ENCODE results near the gene DDX27. TPM values are rescaled to one million over a fixed set of nuclear protein-coding genes. Genes with fewer than 3 reads are reported as not detected.

Gene DDX27
- total and polyA plus RNA-seq, 3 donors from 2014 or later = 53.3 to 58.3 (median 54.1) TPM

DNA sequence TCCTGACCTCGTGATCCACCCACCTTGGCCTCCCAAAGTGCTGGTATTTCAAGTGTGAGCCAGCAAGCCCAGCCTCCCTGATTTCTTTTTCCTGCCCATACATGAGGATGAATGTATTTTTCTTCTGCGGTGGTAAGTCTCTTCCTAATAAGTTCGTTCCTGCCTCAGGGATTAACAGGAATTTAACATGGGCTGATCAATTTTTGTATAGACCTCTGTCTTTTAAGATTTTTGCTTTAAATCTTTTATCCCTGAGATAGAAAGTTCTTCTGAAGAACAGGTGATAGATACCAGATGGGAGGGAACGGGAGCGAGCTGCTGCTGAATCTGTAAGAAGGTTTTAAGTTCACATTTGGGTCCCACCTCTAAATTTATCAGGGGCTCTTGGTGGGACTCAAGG is 65.6 kb downstream of the DDX27 start:
- H3K4me1 ChIP-seq = peaks cover 13% of the 10 kb centered on the region
- TF ChIP-seq POLR2A (IDR thresholded peaks at IDR 0.05) (no peak), CTCF (IDR thresholded peaks at IDR 0.05) (no peak)
- no peaks in the 10 kb centered on the region for H3K27me3 ChIP-seq
- intact Hi-C loops (cut with DNase I; ENCODE audit: low total_unique reads) = no loop called here
- WGBS, 2 donors = 93 to 94% methylated on average over 5 of the region's 5 CpGs
- no peak overlapping the region for H3K27ac ChIP-seq
- no peaks in the 10 kb centered on the region for H3K36me3 ChIP-seq (ENCODE audit: low read depth, missing control alignments)
- DNase-seq = no peak
- H3K9me3 ChIP-seq = no peaks in the 10 kb centered on the region
- H3K4me3 ChIP-seq = no peak overlapping the region

- no peak overlapping the region for H3K4me3 ChIP-seq
- no peak for DNase-seq
- H3K27me3 ChIP-seq = no peaks in the 10 kb centered on the region
- no peak for TF ChIP-seq CTCF (IDR thresholded peaks at IDR 0.05)
- H3K4me1 ChIP-seq = peaks cover 8% of the 10 kb centered on the region
- intact Hi-C loops (cut with DNase I; ENCODE audit: low total_unique reads) = no loop called here
- H3K36me3 ChIP-seq (ENCODE audit: low read depth, missing control alignments) = no peaks in the 10 kb centered on the region
- H3K9me3 ChIP-seq = no peaks in the 10 kb centered on the region
- 95 to 96% methylated on average over 1 of the region's 1 CpG for WGBS, 2 donors
- H3K27ac ChIP-seq = no peak overlapping the region
These were observed 66.0 kb downstream of the DDX27 start for GRCh38 chr20:49285233-49285668.

DNA sequence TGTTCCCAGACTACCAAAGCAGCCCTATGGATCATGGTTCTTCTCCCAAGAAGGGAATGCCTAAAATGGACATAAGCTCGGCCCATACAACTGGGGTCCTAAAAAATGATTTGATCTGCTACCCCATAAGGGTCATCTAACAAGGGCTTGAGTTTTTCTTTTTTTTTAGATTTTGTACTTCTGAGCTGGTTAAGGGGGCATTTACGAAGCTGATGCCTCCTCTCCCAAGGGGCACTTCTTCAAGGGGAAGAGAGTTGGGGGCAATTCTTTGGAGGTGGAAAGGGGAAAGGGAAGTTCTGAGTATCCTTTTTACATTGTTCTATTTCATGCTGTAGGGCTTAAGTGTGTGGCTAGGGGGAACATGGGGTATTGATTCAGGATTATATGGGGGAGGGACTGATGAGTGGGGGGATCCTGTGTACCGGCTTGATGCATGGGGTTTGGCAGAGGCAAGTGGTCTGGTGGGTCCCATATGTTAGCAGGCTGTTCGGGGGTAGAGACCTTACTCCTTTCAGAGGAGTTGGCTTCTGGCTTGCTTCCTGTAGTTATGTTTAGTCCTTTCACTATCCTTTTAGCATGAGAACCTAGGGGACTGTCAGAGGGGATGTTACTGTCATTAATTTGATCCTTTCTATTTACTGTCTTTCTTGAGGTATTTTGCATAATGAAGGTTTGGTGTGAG is 66.7 kb downstream of the DDX27 start:
- no peak overlapping the region for H3K27ac ChIP-seq
- intact Hi-C loops (cut with DNase I; ENCODE audit: low total_unique reads) = no loop called here
- 80 to 94% methylated on average over 4 of the region's 4 CpGs for WGBS, 2 donors
- no peak for DNase-seq
- no peaks in the 10 kb centered on the region for H3K9me3 ChIP-seq
- TF ChIP-seq POLR2A (IDR thresholded peaks at IDR 0.05) (no peak), CTCF (IDR thresholded peaks at IDR 0.05) (no peak)
- peaks cover 3% of the 10 kb centered on the region for H3K4me1 ChIP-seq
- no peak overlapping the region for H3K4me3 ChIP-seq
- H3K27me3 ChIP-seq = no peaks in the 10 kb centered on the region
- H3K36me3 ChIP-seq (ENCODE audit: low read depth, missing control alignments) = no peaks in the 10 kb centered on the region

GRCh38 chr20:49286689-49287551 is 67.7 kb downstream of the DDX27 start:
- TF ChIP-seq POLR2A (IDR thresholded peaks at IDR 0.05) (no peak), CTCF (IDR thresholded peaks at IDR 0.05) (no peak)
- intact Hi-C loops (cut with DNase I; ENCODE audit: low total_unique reads) = no loop called here
- H3K9me3 ChIP-seq = no peaks in the 10 kb centered on the region
- no peak overlapping the region for H3K4me3 ChIP-seq
- no peaks in the 10 kb centered on the region for H3K36me3 ChIP-seq (ENCODE audit: low read depth, missing control alignments)
- DNase-seq = no peak
- H3K4me1 ChIP-seq = no peaks in the 10 kb centered on the region
- 90 to 94% methylated on average over 16 of the region's 16 CpGs for WGBS, 2 donors
- H3K27me3 ChIP-seq = no peaks in the 10 kb centered on the region
- H3K27ac ChIP-seq = no peak overlapping the region
